Measurements from ENCODE around the gene KRTAP27-1. TPM values are rescaled to one million over a fixed set of nuclear protein-coding genes. Genes with fewer than 3 reads are reported as not detected.

The KRTAP27-1 gene
- total RNA-seq, 1 experiment from 2014 or later: not detected

DNA sequence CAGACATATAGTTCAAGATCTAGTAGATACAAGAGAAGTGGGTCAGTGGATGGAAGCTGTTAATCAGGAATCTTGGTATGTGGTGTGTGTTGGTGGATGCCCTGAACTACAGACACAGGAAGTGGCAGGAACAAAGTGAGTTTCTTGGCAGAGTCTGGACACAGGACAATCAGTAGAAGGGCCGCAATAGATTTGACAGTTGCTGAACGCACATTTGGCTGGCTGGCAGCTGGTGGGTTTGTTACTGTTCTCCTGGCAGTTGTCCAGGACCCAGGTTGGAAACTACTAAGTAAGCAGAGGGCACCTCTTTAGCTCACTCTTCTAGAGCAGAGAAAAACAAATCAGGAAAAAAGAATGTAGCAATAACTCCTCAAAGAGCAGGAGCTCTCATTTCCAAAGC lies 30.6 kb downstream of the KRTAP27-1 start:
- no TSS peak for BruUV-seq (replicated peaks)
- no peak overlapping the region for H3K27ac ChIP-seq (ENCODE audit: low read length)
- CTCF ChIA-PET: no interaction called here
- TF ChIP-seq, protein P1, sequence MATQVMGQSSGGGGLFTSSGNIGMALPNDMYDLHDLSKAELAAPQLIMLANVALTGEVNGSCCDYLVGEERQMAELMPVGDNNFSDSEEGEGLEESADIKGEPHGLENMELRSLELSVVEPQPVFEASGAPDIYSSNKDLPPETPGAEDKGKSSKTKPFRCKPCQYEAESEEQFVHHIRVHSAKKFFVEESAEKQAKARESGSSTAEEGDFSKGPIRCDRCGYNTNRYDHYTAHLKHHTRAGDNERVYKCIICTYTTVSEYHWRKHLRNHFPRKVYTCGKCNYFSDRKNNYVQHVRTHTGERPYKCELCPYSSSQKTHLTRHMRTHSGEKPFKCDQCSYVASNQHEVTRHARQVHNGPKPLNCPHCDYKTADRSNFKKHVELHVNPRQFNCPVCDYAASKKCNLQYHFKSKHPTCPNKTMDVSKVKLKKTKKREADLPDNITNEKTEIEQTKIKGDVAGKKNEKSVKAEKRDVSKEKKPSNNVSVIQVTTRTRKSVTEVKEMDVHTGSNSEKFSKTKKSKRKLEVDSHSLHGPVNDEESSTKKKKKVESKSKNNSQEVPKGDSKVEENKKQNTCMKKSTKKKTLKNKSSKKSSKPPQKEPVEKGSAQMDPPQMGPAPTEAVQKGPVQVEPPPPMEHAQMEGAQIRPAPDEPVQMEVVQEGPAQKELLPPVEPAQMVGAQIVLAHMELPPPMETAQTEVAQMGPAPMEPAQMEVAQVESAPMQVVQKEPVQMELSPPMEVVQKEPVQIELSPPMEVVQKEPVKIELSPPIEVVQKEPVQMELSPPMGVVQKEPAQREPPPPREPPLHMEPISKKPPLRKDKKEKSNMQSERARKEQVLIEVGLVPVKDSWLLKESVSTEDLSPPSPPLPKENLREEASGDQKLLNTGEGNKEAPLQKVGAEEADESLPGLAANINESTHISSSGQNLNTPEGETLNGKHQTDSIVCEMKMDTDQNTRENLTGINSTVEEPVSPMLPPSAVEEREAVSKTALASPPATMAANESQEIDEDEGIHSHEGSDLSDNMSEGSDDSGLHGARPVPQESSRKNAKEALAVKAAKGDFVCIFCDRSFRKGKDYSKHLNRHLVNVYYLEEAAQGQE (IDR thresholded peaks at IDR 0.05; ENCODE audit: insufficient read depth in 1 of 2, low read depth in 2 of 2, low read length in 1 of 2): no peak
- TF ChIP-seq POLR2AphosphoS5 (IDR thresholded peaks at IDR 0.05; ENCODE audit: low read depth, low read length): no peak
- no peak for TF ChIP-seq TCF7L2 (IDR thresholded peaks at IDR 0.05; ENCODE audit: low read depth, low read length)
- TF ChIP-seq, protein P2, sequence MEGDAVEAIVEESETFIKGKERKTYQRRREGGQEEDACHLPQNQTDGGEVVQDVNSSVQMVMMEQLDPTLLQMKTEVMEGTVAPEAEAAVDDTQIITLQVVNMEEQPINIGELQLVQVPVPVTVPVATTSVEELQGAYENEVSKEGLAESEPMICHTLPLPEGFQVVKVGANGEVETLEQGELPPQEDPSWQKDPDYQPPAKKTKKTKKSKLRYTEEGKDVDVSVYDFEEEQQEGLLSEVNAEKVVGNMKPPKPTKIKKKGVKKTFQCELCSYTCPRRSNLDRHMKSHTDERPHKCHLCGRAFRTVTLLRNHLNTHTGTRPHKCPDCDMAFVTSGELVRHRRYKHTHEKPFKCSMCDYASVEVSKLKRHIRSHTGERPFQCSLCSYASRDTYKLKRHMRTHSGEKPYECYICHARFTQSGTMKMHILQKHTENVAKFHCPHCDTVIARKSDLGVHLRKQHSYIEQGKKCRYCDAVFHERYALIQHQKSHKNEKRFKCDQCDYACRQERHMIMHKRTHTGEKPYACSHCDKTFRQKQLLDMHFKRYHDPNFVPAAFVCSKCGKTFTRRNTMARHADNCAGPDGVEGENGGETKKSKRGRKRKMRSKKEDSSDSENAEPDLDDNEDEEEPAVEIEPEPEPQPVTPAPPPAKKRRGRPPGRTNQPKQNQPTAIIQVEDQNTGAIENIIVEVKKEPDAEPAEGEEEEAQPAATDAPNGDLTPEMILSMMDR (IDR thresholded peaks at IDR 0.05): no peak
- TF ChIP-seq SIN3A (IDR thresholded peaks at IDR 0.05; ENCODE audit: borderline replicate concordance, insufficient read depth, low read depth, low read length): no peak
- DNase-seq (ENCODE audit: low read depth, low spot score) (no peak), ATAC-seq (no peak)
- no peaks in the 10 kb centered on the region for H3K27me3 ChIP-seq (ENCODE audit: control insufficient read depth, insufficient read depth, low read length)
- in situ Hi-C loops (cut with HindIII; ENCODE audit: low pct_unique_long_range_greater_than_20kb, low sequenced_read_pairs): no loop called here
- H3K36me3 ChIP-seq (ENCODE audit: control insufficient read depth, insufficient read depth, low read length): no peaks in the 10 kb centered on the region
- no peak overlapping the region for H3K4me3 ChIP-seq (ENCODE audit: low read depth in 2 of 2, low read length in 2 of 2)
- POLR2A ChIA-PET: no interaction called here
- intact Hi-C loops (cut with micrococcal nuclease; ENCODE audit: unreplicated experiment): no loop called here
- H3K9me3 ChIP-seq (ENCODE audit: control insufficient read depth, insufficient read depth, low read depth, low read length): no peaks in the 10 kb centered on the region
- no peaks in the 10 kb centered on the region for H3K4me1 ChIP-seq (ENCODE audit: control insufficient read depth, insufficient read depth, low read length)

DNA sequence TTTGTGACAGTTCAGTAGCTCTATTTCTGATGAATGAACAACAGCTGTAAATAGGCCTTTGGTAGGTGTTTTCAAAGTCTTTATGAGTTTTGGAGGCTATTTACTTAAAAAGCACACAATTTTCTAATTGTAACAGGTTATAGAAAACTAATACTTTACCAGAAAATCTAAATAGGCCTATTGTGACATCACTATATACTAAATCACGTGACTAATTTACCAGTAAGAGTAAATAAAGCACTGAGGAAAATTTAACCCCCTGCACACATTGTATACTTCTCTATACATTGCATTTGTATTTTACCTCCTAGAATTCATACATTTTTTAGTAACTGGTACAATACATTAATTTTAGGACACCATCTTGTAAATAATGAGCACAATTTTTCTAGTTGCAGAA lies 32.4 kb downstream of the KRTAP27-1 start:
- no TSS peak for BruUV-seq (replicated peaks)
- no peak for ATAC-seq
- no peak for DNase-seq (ENCODE audit: low read depth, low spot score)
- Histone ChIP-seq H3K27me3 (ENCODE audit: control insufficient read depth, insufficient read depth, low read length) (no peaks in the 10 kb centered on the region), H3K4me1 (ENCODE audit: control insufficient read depth, insufficient read depth, low read length) (no peaks in the 10 kb centered on the region), H3K36me3 (ENCODE audit: control insufficient read depth, insufficient read depth, low read length) (no peaks in the 10 kb centered on the region), H3K4me3 (ENCODE audit: low read depth in 2 of 2, low read length in 2 of 2) (no peak overlapping the region), H3K9me3 (ENCODE audit: control insufficient read depth, insufficient read depth, low read depth, low read length) (no peaks in the 10 kb centered on the region), H3K27ac (ENCODE audit: low read length) (no peak overlapping the region)
- ChIA-PET CTCF (no interaction called here), POLR2A (no interaction called here)
- intact Hi-C loops (cut with micrococcal nuclease; ENCODE audit: unreplicated experiment): no loop called here
- no peak for TF ChIP-seq SIN3A (IDR thresholded peaks at IDR 0.05; ENCODE audit: borderline replicate concordance, insufficient read depth, low read depth, low read length)
- TF ChIP-seq, protein P2 (IDR thresholded peaks at IDR 0.05): no peak
- no peak for TF ChIP-seq TCF7L2 (IDR thresholded peaks at IDR 0.05; ENCODE audit: low read depth, low read length)
- in situ Hi-C loops (cut with HindIII; ENCODE audit: low pct_unique_long_range_greater_than_20kb, low sequenced_read_pairs): no loop called here

Measured in Panc1 (cell line).